HepG2 (cell line): ENCODE measurements around the gene MX2. TPM values are rescaled to one million over a fixed set of nuclear protein-coding genes. Genes with fewer than 3 reads are reported as not detected.

Experiments used
- ATAC-seq: fragments of 200-7000 bp; cut with Tn5 transposase; 3 replicates; pipeline ENCODE4 v1.9.1; 2020; ENCODE audit warnings: mild to moderate bottlenecking, moderate library complexity
- BruUV-seq: library from RNA; stranded (reverse); fragments of 400-500 nt; replicated peaks from 2 replicates; lab custom pipeline; 2021; lab: Mats Ljungman, UMichigan
- CTCF ChIA-PET: fragments of 300-600 bp; formaldehyde crosslinking; extraction: SDS; loops from one replicate; lab custom pipeline; 2021; ENCODE audit warnings: low total read pairs, inconsistent platforms, low intra/inter-chr PET ratio; lab: Yijun Ruan, JAX
- POLR2A ChIA-PET: fragments of 350-600 bp; sonication (Branson Sonifier 250); formaldehyde crosslinking; loops from one replicate; lab custom pipeline; 2020; ENCODE audit warnings: antibody characterized with exemption, inconsistent platforms; lab: Yijun Ruan, JAX
- DNase-seq: peaks from one replicate; pipeline ENCODE4 v3.0.0-alpha.2; 2015; ENCODE audit warnings: low spot score
- FAIRE-seq: peaks from 3 replicates; lab custom pipeline; 2011; peaks lifted over from hg19 to GRCh38; lab: Jason Lieb, UNC
- H2AFZ ChIP-seq: one replicate; pipeline ENCODE4 v1.6.1; 2011; ENCODE audit warnings: low read length, inconsistent platforms
- H3K27ac ChIP-seq: fragments of 300-600 bp; 3 replicates; pipeline ENCODE4 v1.8.0; 2011; ENCODE audit warnings: mixed run types, mild to moderate bottlenecking, mixed read lengths, low read length, inconsistent platforms; ENCODE audit not compliant: insufficient read depth; ENCODE audit errors: extremely low read length
- H3K27me3 ChIP-seq, 2 experiments: fragments of 200-600 bp in 1 of 2; 2 replicates in 1 of 2; 3 replicates in 1 of 2; pipeline versions ENCODE4 v1.6.0 to v1.8.0; 2011; ENCODE audit warnings: low read length in 2 of 2, mild to moderate bottlenecking in 2 of 2, moderate library complexity in 2 of 2, inconsistent platforms in 1 of 2; ENCODE audit not compliant: insufficient read depth in 2 of 2, control insufficient read depth in 1 of 2
- H3K36me3 ChIP-seq, 2 experiments: fragments of 200-600 bp in 1 of 2; replicated peaks in 1 of 2; 2 replicates in 1 of 2; 3 replicates in 1 of 2; pipeline versions ENCODE4 v1.5.1 to v1.8.0; 2011; ENCODE audit warnings: low read length in 2 of 2, inconsistent platforms in 1 of 2; ENCODE audit not compliant: insufficient read depth in 2 of 2, control insufficient read depth in 1 of 2
- H3K4me1 ChIP-seq: 2 replicates; pipeline ENCODE4 v1.5.1; 2012; ENCODE audit warnings: low read length, inconsistent platforms; ENCODE audit not compliant: insufficient read depth
- H3K4me2 ChIP-seq: 2 replicates; pipeline ENCODE4 v1.6.0; 2011; ENCODE audit warnings: low read depth, low read length, inconsistent platforms
- H3K4me3 ChIP-seq, 3 experiments: fragments of 200-600 bp in 1 of 3; sonication (generic), shearing (Covaris generic) in 1 of 3; replicated peaks in 1 of 3; 2 replicates each; pipeline ENCODE4 v1.5.1; 2011 to 2016; ENCODE audit warnings: low read length in 3 of 3, inconsistent platforms in 2 of 3, low read depth in 2 of 3, mild to moderate bottlenecking in 2 of 3, control low read depth in 1 of 3, mixed read lengths in 1 of 3; ENCODE audit not compliant: insufficient read depth in 1 of 3
- H3K79me2 ChIP-seq: one replicate; pipeline ENCODE4 v1.6.1; 2011; ENCODE audit warnings: low read length, inconsistent platforms; ENCODE audit not compliant: insufficient read depth
- H3K9ac ChIP-seq: 2 replicates; pipeline ENCODE4 v1.6.0; 2011; ENCODE audit warnings: mild to moderate bottlenecking, low read depth, low read length, inconsistent platforms; ENCODE audit not compliant: insufficient read depth
- H3K9me3 ChIP-seq: 2 replicates; pipeline ENCODE4 v1.5.1; 2012; ENCODE audit warnings: mild to moderate bottlenecking, low read length
- H4K20me1 ChIP-seq: 2 replicates; pipeline ENCODE4 v1.6.0; 2011; ENCODE audit warnings: inconsistent platforms, mild to moderate bottlenecking, low read length, moderate library complexity; ENCODE audit not compliant: insufficient read depth
- ATF3 ChIP-seq: sonication (generic); formaldehyde crosslinking; IDR thresholded peaks from 2 replicates; pipeline ENCODE4 v1.4.0; 2020; ENCODE audit warnings: missing genetic modification reagents
- EP300 ChIP-seq, 3 experiments: sonication (generic) in 1 of 3; formaldehyde crosslinking in 1 of 3; IDR thresholded peaks; 2 replicates each; pipeline versions ENCODE4 v1.5.1 to v1.6.1; 2011 to 2020; ENCODE audit warnings: low read depth in 2 of 3, low read length in 2 of 3, borderline replicate concordance in 1 of 3, improper control_type of control experiment in 1 of 3, mild to moderate bottlenecking in 1 of 3, missing genetic modification reagents in 1 of 3, moderate library complexity in 1 of 3
- FOXA3 ChIP-seq: IDR thresholded peaks from 2 replicates; pipeline ENCODE4 v1.6.1; 2016; ENCODE audit warnings: missing genetic modification reagents, missing compliant biosample characterization
- HNRNPLL ChIP-seq: fragments of 200-400 bp; formaldehyde crosslinking; IDR thresholded peaks from 2 replicates; pipeline ENCODE4 v1.6.1; 2017; ENCODE audit warnings: mild to moderate bottlenecking, low read depth, low read length; ENCODE audit not compliant: poor library complexity, severe bottlenecking
- HOXA7 ChIP-seq: sonication (generic); formaldehyde crosslinking; IDR thresholded peaks from 2 replicates; pipeline ENCODE4 v1.8.1; 2022; ENCODE audit warnings: mild to moderate bottlenecking, missing genetic modification reagents, moderate library complexity
- IKZF1 ChIP-seq: fragments of 450-650 bp; IDR thresholded peaks from 2 replicates; pipeline ENCODE4 v1.7.1; 2016
- JUN ChIP-seq: sonication (generic); formaldehyde crosslinking; IDR thresholded peaks from 2 replicates; pipeline ENCODE4 v1.4.0; 2020; ENCODE audit warnings: mild to moderate bottlenecking, missing genetic modification reagents
- KMT2A ChIP-seq: sonication (generic); formaldehyde crosslinking; IDR thresholded peaks from 2 replicates; pipeline ENCODE4 v1.4.0; 2020; ENCODE audit warnings: missing genetic modification reagents
- PAF1 ChIP-seq: IDR thresholded peaks from 2 replicates; pipeline ENCODE4 v1.6.1; 2016; ENCODE audit warnings: missing genetic modification reagents, missing compliant biosample characterization
- PRDM15 ChIP-seq: sonication (generic); formaldehyde crosslinking; IDR thresholded peaks from 2 replicates; pipeline ENCODE4 v1.4.0; 2020; ENCODE audit warnings: missing genetic modification reagents
- THAP9 ChIP-seq: sonication (generic); formaldehyde crosslinking; IDR thresholded peaks from 2 replicates; pipeline ENCODE4; 2020; ENCODE audit warnings: missing genetic modification reagents, mild to moderate bottlenecking, borderline replicate concordance
- ZFP91 ChIP-seq: sonication (generic); formaldehyde crosslinking; IDR thresholded peaks from 2 replicates; pipeline ENCODE4 v1.9.0; 2022; ENCODE audit warnings: missing genetic modification reagents, mild to moderate bottlenecking, borderline replicate concordance
- ZNF121 ChIP-seq: sonication (generic); formaldehyde crosslinking; IDR thresholded peaks from 2 replicates; pipeline ENCODE4 v1.5.0; 2020; ENCODE audit warnings: mild to moderate bottlenecking, missing genetic modification reagents
- WGBS: methylation state at CpG from one replicate; pipeline ENCODE4 v1.1.6; 2017; ENCODE audit warnings: low lambda C conversion rate; 5-methylcytosine and 5-hydroxymethylcytosine counted together
- in situ Hi-C: cut with HindIII; loops from 2 replicates; pipeline ENCODE4 v1.10.0; 2017; ENCODE audit warnings: low pct_unique_long_range_greater_than_20kb; ENCODE audit not compliant: extremely low pct_ligation_motif_present
- intact Hi-C: fragments of 100-400 bp; cut with micrococcal nuclease; formaldehyde crosslinking; loops from one replicate; pipeline ENCODE4 v1.10.0; 2022; ENCODE audit not compliant: unreplicated experiment
- polyA plus RNA-seq, 8 experiments: library from polyadenylated mRNA; depleted of rRNA in 3 of 8; stranded (reverse) in 7 of 8; unstranded in 1 of 8; fragments of >200 nt; fragmentation: Illumina TruSeq in 4 of 8; extraction: Trizol in 4 of 8; gene quantifications; 2 replicates each; pipeline versions ENCODE4 v1.2.1 to v1.2.3, GENCODE V29; 2011 to 2016; ENCODE audit warnings: low read depth in 4 of 8, missing spikeins in 1 of 8, mixed read lengths in 1 of 8; ENCODE audit not compliant: insufficient read depth in 1 of 8
- total RNA-seq, 5 experiments: library from RNA; depleted of rRNA; stranded (reverse); fragments of >200 nt; fragmentation: Illumina TruSeq; extraction: Trizol; gene quantifications; 2 replicates each; pipeline ENCODE4 v1.2.3, GENCODE V29; 2016; ENCODE audit warnings: low read depth in 1 of 5

The MX2 gene
- total and polyA plus RNA-seq, 2 of the 13 experiments (the other 11 are each of a cell fraction or from before 2014, with no cell fraction given): 24.0 to 35.7 TPM

GRCh38 chr21:41425588-41425953 lies 63.7 kb downstream of the MX2 start:
- H3K9me3 ChIP-seq: no peaks in the 10 kb centered on the region
- H2AFZ ChIP-seq: no peak overlapping the region
- H3K4me3 ChIP-seq: peak overlapping the region; percentile 47 to 64 (median 51); a peak in 5 of 6 replicates
- WGBS: 63% methylated on average over 7 of the region's 7 CpGs
- DNase-seq (no peak), ATAC-seq (no peak), FAIRE-seq (no peak)
- in situ Hi-C loops (no loop called here), intact Hi-C loops (no loop called here)
- POLR2A ChIA-PET: interaction anchor here (1.0 kb wide), 1 partner anchor 82 kb away, joined by 3 read pairs; the partner anchor contains the start of gene TMPRSS2
- H3K36me3 ChIP-seq: no peaks in the 10 kb centered on the region
- peak overlapping the region; percentile 46 for H3K9ac ChIP-seq
- CTCF ChIA-PET: no interaction called here
- H3K27me3 ChIP-seq: no peaks in the 10 kb centered on the region; a peak in 1 of 5 replicates
- peaks cover 12% of the 10 kb centered on the region for H3K4me1 ChIP-seq
- no peaks in the 10 kb centered on the region for H3K79me2 ChIP-seq
- no TSS peak for BruUV-seq
- no peak for TF ChIP-seq ZNF121
- TF ChIP-seq THAP9 (CRISPR knock-in tag): no peak
- no peak for TF ChIP-seq HOXA7
- TF ChIP-seq ATF3 (CRISPR knock-in tag): no peak
- TF ChIP-seq PAF1 (CRISPR knock-in tag): no peak
- TF ChIP-seq JUN (CRISPR knock-in tag): no peak
- TF ChIP-seq ZFP91 (CRISPR knock-in tag): no peak
- TF ChIP-seq KMT2A (CRISPR knock-in tag): no peak
- no peak for TF ChIP-seq FOXA3 (CRISPR knock-in tag)
- no peak for TF ChIP-seq IKZF1
- TF ChIP-seq PRDM15 (CRISPR knock-in tag): no peak
- no peak for TF ChIP-seq EP300 (IDR thresholded peaks at IDR 0.05; ENCODE audit: low read depth in 2 of 2, low read length in 2 of 2)
- no peak for TF ChIP-seq EP300 (CRISPR knock-in tag; IDR thresholded peaks at IDR 0.05; ENCODE audit: borderline replicate concordance)
- no peak for TF ChIP-seq HNRNPLL
- H3K27ac ChIP-seq: no peak overlapping the region
- no peaks in the 10 kb centered on the region for H4K20me1 ChIP-seq
- peak overlapping the region; percentile 70 for H3K4me2 ChIP-seq
